SU-DHL-6 (cell line): ENCODE data around the gene SPEF1.

Source experiments
- H2AFZ ChIP-seq: fragments of 200-600 bp; sonication (generic); 2 replicates; pipeline ENCODE4 v1.6.1; 2014; ENCODE audit warnings: low read depth, mild to moderate bottlenecking, moderate library complexity, mixed read lengths, antibody characterized with exemption, low read length; ENCODE audit not compliant: severe bottlenecking
- H3F3A ChIP-seq: fragments of 200-600 bp; shearing (Covaris generic); 2 replicates; pipeline ENCODE4 v1.6.0; 2016; ENCODE audit warnings: antibody characterized with exemption, mild to moderate bottlenecking; ENCODE audit not compliant: insufficient read depth
- H3K27ac ChIP-seq: fragments of 200-600 bp; sonication (generic); 2 replicates; pipeline ENCODE4 v1.5.1; 2016; ENCODE audit warnings: low read depth, mild to moderate bottlenecking, low read length, moderate library complexity, mixed read lengths
- H3K27me3 ChIP-seq: fragments of 200-600 bp; sonication (generic), shearing (Covaris generic); 2 replicates; pipeline ENCODE4 v1.6.0; 2014; ENCODE audit warnings: mild to moderate bottlenecking, low read length
- H3K36me3 ChIP-seq: fragments of 200-600 bp; sonication (generic); 2 replicates; pipeline ENCODE4 v1.6.1; 2014; ENCODE audit warnings: mild to moderate bottlenecking, low read length, mixed read lengths
- H3K4me2 ChIP-seq: fragments of 300-600, 200-600 bp; shearing (Covaris generic), sonication (generic); 2 replicates; pipeline ENCODE4 v1.6.0; 2014; ENCODE audit warnings: low read length, low read depth, mild to moderate bottlenecking; ENCODE audit not compliant: poor library complexity, severe bottlenecking
- H3K4me3 ChIP-seq: fragments of 200-600 bp; sonication (generic); 2 replicates; pipeline ENCODE4 v1.5.1; 2014; ENCODE audit warnings: antibody characterized with exemption, low read length, mild to moderate bottlenecking, mixed read lengths; ENCODE audit not compliant: insufficient read depth, poor library complexity, severe bottlenecking
- H3K79me2 ChIP-seq: fragments of 200-600 bp; sonication (generic); 2 replicates; pipeline ENCODE4 v1.6.1; 2014; ENCODE audit warnings: mild to moderate bottlenecking, low read length, moderate library complexity; ENCODE audit not compliant: insufficient read depth
- H3K9ac ChIP-seq: fragments of 200-600 bp; sonication (generic); 2 replicates; pipeline ENCODE4 v1.7.0; 2014; ENCODE audit warnings: mild to moderate bottlenecking, low read length
- H3K9me2 ChIP-seq: fragments of 200-600 bp; sonication (generic); replicated peaks from 2 replicates; pipeline ENCODE4 v1.6.1; 2014; ENCODE audit warnings: low read length; ENCODE audit not compliant: insufficient read depth
- H3K9me3 ChIP-seq: fragments of 200-600 bp; sonication (generic); 2 replicates; pipeline ENCODE4 v1.6.1; 2014; ENCODE audit warnings: low read length, mixed read lengths; ENCODE audit not compliant: insufficient read depth
- H4K20me1 ChIP-seq: fragments of 200-600 bp; sonication (generic); 2 replicates; pipeline ENCODE4 v1.6.1; 2014; ENCODE audit warnings: low read depth, mild to moderate bottlenecking, antibody characterized with exemption, low read length, moderate library complexity, mixed read lengths
- CTCF ChIP-seq: fragments of 200-600 bp; sonication (generic); IDR thresholded peaks from one replicate; pipeline ENCODE4 v1.5.1; 2017; ENCODE audit warnings: antibody characterized with exemption, mild to moderate bottlenecking, low read length, moderate library complexity; ENCODE audit not compliant: insufficient read depth, poor library complexity, severe bottlenecking
- EZH2phosphoT487 ChIP-seq: fragments of 200-600 bp; sonication (generic), shearing (Covaris generic); conservative IDR thresholded peaks from 2 replicates; pipeline ENCODE4 v1.6.1; 2018; ENCODE audit warnings: mild to moderate bottlenecking, antibody characterized with exemption, low read length, moderate library complexity, mixed read lengths

SPEF1 gene

GRCh38 chr20:3768342-3769130, 12.7 kb downstream of the SPEF1 start:
- peaks cover 7% of the 10 kb centered on the region; the same call in 1 of the 2 replicates for H3F3A ChIP-seq
- H3K27me3 ChIP-seq = no peaks in the 10 kb centered on the region
- H2AFZ ChIP-seq = peak overlapping the region; percentile 38
- H3K9me3 ChIP-seq = no peaks in the 10 kb centered on the region
- no peaks in the 10 kb centered on the region for H3K9me2 ChIP-seq
- H3K9ac ChIP-seq = peak overlapping the region; percentile 92
- TF ChIP-seq CTCF (peak; percentile 35), EZH2phosphoT487 (no peak)
- H3K79me2 ChIP-seq = peaks cover 30% of the 10 kb centered on the region
- H3K36me3 ChIP-seq = no peaks in the 10 kb centered on the region
- H4K20me1 ChIP-seq = no peaks in the 10 kb centered on the region
- peak overlapping the region; percentile 30 for H3K27ac ChIP-seq
- H3K4me2 ChIP-seq = peak overlapping the region; percentile 58
- peak overlapping the region; percentile 56 for H3K4me3 ChIP-seq

- Histone ChIP-seq H2AFZ (peak within 1 kb of the TSS; percentile 78), H3K9me2 (no peaks in the 10 kb centered on the region), H3F3A (peaks cover 7% of the 10 kb centered on the region; the same call in 1 of the 2 replicates), H3K79me2 (peaks cover 30% of the 10 kb centered on the region), H3K4me2 (peak within 1 kb of the TSS; percentile 80), H3K27me3 (no peaks in the 10 kb centered on the region), H3K27ac (peak within 1 kb of the TSS; percentile 30), H3K9me3 (no peaks in the 10 kb centered on the region), H3K36me3 (no peaks in the 10 kb centered on the region), H3K9ac (peak within 1 kb of the TSS; percentile 92), H4K20me1 (no peaks in the 10 kb centered on the region), H3K4me3 (peak within 1 kb of the TSS; percentile 97)
- TF ChIP-seq EZH2phosphoT487 (no peak), CTCF (no peak)
Observed at GRCh38 chr20:3767427-3768341, 13.6 kb downstream of the SPEF1 start, which contains the start of gene ADISSP. ADISSP (minus strand) TSS chr20:3767753; CDS start chr20:3760100, 7,653 bp downstream.

GRCh38 chr20:3767110-3767426, 14.2 kb downstream of the SPEF1 start:
- Histone ChIP-seq H3F3A (peaks cover 7% of the 10 kb centered on the region; the same call in 1 of the 2 replicates), H3K27me3 (no peaks in the 10 kb centered on the region), H2AFZ (peak overlapping the region; percentile 78), H3K9me2 (no peaks in the 10 kb centered on the region), H3K27ac (no peak overlapping the region), H3K9ac (peak overlapping the region; percentile 92), H3K79me2 (peaks cover 30% of the 10 kb centered on the region), H3K4me2 (peak overlapping the region; percentile 80), H3K36me3 (no peaks in the 10 kb centered on the region), H3K4me3 (peak overlapping the region; percentile 97), H4K20me1 (no peaks in the 10 kb centered on the region), H3K9me3 (no peaks in the 10 kb centered on the region)
- TF ChIP-seq CTCF (no peak), EZH2phosphoT487 (no peak)
